Dendritic cell treated with granulocyte-macrophage colony-stimulating factor and Interleukin-4, amounts not matched to agents 40 ng/mL and 50 ng/mL, for 4 days (primary cell): ENCODE results near the gene RHBDD3.

Experiments used
- H3K27ac Mint-ChIP-seq: one replicate; pipeline ENCODE4 v1.8.0; 2022; ENCODE audit warnings: mild to moderate bottlenecking, mixed read lengths
- H3K27me3 Mint-ChIP-seq: one replicate; pipeline ENCODE4 v1.8.0; 2022; ENCODE audit warnings: mild to moderate bottlenecking, mixed read lengths
- H3K36me3 Mint-ChIP-seq: one replicate; pipeline ENCODE4 v1.8.0; 2022; ENCODE audit warnings: low read depth, mixed read lengths
- H3K4me1 Mint-ChIP-seq: one replicate; pipeline ENCODE4 v1.8.0; 2022; ENCODE audit warnings: low read depth, mixed read lengths
- H3K4me3 Mint-ChIP-seq: one replicate; pipeline ENCODE4 v1.8.0; 2022; ENCODE audit warnings: mild to moderate bottlenecking, moderate library complexity, mixed read lengths
- H3K9me3 Mint-ChIP-seq: one replicate; pipeline ENCODE4 v1.8.0; 2022; ENCODE audit warnings: mixed read lengths
- intact Hi-C: fragments of 100-400 bp; cut with micrococcal nuclease; formaldehyde crosslinking; loops from one replicate; pipeline ENCODE4 v1.15.0; 2022

Gene RHBDD3

GRCh38 chr22:29267858-29268510 lies at the start of gene RHBDD3, which contains the start of gene EWSR1:
TSS of gene RHBDD3 (minus strand) at chr22:29267981. CDS start at chr22:29265626, 2,355 bp downstream.
TSS of gene EWSR1 (plus strand) at chr22:29268268. CDS start at chr22:29268337, 69 bp downstream.
- Mint-ChIP-seq H3K4me1 (peaks cover 47% of the 10 kb centered on the region), H3K36me3 (peaks cover 93% of the 10 kb centered on the region), H3K27me3 (no peaks in the 10 kb centered on the region), H3K27ac (peak within 1 kb of the TSS; percentile 100), H3K4me3 (peak within 1 kb of the TSS; percentile 87), H3K9me3 (no peaks in the 10 kb centered on the region)
- intact Hi-C loops: loop anchor here (2.0 kb wide), 3 partner anchors 35 to 115 kb away; no protein-coding TSS in a partner anchor

GRCh38 chr22:29316141-29316828 lies 48.5 kb upstream of the RHBDD3 start:
- no peak overlapping the region for H3K27ac Mint-ChIP-seq
- intact Hi-C loops: no loop called here
- peaks cover 50% of the 10 kb centered on the region for H3K4me1 Mint-ChIP-seq
- H3K4me3 Mint-ChIP-seq: peak overlapping the region; percentile 40
- peaks cover 54% of the 10 kb centered on the region for H3K27me3 Mint-ChIP-seq
- H3K9me3 Mint-ChIP-seq: no peaks in the 10 kb centered on the region
- H3K36me3 Mint-ChIP-seq: peaks cover 74% of the 10 kb centered on the region

- H3K9me3 Mint-ChIP-seq: no peaks in the 10 kb centered on the region
- H3K4me3 Mint-ChIP-seq: peak within 1 kb of the TSS; percentile 64
- peaks cover 58% of the 10 kb centered on the region for H3K4me1 Mint-ChIP-seq
- intact Hi-C loops: no loop called here
- H3K27me3 Mint-ChIP-seq: peaks cover 54% of the 10 kb centered on the region
- H3K27ac Mint-ChIP-seq: peak within 1 kb of the TSS; percentile 82
- peaks cover 75% of the 10 kb centered on the region for H3K36me3 Mint-ChIP-seq
Observed at GRCh38 chr22:29315286-29316140, 47.7 kb upstream of the RHBDD3 start, which contains the start of gene RASL10A. TSS of gene RASL10A (minus strand) at chr22:29315697. CDS start at chr22:29315246, 451 bp downstream.

DNA sequence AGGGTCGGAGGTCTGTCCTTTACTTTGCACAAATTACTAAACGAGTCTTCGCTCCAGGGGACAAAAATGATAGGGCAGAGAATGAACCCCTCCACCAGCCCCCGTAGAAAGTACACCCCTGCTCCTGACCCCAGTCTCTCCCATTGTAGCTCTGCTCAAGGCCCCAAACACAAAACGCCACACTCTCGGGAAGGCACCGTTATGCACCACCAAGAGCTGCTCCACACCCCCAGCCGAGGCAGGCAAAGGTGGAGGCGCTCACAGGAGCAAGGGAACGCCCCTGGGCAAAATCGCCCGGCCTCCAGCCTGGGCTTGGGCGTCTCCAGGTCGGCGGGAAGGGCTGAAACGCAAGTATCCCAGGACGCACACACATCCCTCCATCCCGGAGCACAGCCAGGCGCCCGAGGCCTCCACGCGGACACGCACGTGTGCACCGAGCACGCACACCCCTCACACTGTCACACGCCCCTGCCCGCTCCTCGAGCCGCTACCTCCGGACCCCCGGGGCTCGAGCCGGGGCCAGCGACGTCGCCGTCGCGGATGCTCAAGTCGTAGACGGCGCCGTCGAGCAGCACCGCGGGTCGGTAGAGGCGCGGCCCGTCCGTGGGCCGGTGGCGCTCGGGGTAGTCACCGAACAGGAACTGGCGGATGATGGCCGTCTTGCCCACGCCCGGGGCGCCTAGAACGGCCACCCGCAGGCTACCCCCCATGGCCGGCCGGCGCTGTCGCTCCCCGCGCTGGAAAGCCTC lies 46.9 kb upstream of the RHBDD3 start:
- no peaks in the 10 kb centered on the region for H3K9me3 Mint-ChIP-seq
- H3K4me1 Mint-ChIP-seq: peaks cover 66% of the 10 kb centered on the region
- peaks cover 54% of the 10 kb centered on the region for H3K27me3 Mint-ChIP-seq
- H3K27ac Mint-ChIP-seq: peak overlapping the region; percentile 82
- H3K4me3 Mint-ChIP-seq: peak overlapping the region; percentile 64
- intact Hi-C loops: loop anchor here (5.0 kb wide), 1 partner anchor 73 kb away; the partner anchor contains the start of gene AP1B1
- H3K36me3 Mint-ChIP-seq: peaks cover 79% of the 10 kb centered on the region

DNA sequence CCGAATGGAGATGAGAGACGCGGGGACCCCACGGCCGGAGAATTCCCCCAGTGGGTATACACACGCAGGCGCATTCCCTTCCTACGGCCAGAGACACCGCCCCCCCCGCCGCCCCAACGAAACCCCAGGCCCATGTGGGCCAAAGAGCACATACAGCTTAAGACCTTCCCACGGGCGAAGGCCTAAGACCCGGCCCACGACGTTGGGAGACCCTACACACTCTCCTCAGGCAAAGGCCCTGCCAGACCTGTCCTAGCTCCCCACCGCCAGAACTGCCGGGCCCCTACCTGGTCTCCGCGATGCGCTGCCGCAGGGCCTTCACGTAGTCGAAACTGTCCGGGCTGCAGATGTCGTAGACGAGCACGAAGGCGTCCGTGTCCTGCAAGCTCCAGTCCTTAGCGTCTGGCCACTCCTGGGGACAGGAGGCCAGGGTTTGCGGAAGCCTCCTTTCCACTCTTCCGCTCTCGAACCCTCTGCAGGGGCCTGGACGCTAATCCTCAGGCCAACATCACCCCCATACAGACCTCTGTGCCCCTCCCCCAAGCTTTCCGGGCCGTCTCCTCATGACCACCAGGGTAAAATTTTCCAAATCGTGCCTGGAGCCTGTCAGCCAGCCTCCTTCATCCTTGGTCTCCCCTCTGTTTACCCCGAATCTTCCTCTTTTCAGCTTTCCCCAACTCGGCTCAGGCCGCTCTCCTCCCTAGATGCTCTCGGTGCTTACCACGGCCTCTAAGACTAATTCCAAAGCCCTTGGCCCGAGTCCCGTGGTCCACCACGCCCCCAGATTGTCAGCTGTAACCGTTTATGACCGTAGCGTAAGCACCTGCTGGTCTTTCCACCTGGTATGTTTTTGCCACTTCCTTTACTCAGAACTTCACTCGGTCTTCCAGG lies 46.0 kb upstream of the RHBDD3 start:
- peaks cover 81% of the 10 kb centered on the region for H3K36me3 Mint-ChIP-seq
- peak overlapping the region; percentile 64 for H3K4me3 Mint-ChIP-seq
- no peaks in the 10 kb centered on the region for H3K9me3 Mint-ChIP-seq
- peak overlapping the region; percentile 82 for H3K27ac Mint-ChIP-seq
- peaks cover 75% of the 10 kb centered on the region for H3K4me1 Mint-ChIP-seq
- H3K27me3 Mint-ChIP-seq: peaks cover 54% of the 10 kb centered on the region
- intact Hi-C loops: loop anchor here (5.0 kb wide), 1 partner anchor 73 kb away; the partner anchor contains the start of gene AP1B1

DNA sequence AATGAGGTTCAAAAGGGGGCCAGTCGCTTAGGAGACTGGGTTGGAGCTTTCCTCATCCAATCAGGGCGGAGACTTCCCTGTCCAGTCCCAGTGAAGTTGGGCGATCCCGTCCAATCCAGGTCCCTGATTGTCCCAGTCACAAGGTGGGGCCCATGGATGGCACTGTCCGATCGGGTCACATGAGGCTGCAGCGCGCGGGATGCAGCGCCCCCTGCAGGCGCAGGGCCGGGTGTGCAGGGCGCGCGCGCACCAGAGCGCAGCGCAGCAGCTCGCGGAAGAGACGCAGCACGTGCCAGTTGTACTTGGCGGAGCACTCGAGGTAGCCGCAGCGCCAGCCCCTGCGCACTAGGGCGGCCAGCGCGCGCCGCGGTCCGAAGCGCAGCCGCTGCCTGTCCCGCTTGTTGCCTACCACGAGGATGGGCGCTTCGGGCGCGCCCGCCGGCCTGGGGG lies 45.4 kb upstream of the RHBDD3 start:
- peak overlapping the region; percentile 82 for H3K27ac Mint-ChIP-seq
- peaks cover 81% of the 10 kb centered on the region for H3K4me1 Mint-ChIP-seq
- H3K36me3 Mint-ChIP-seq: peaks cover 81% of the 10 kb centered on the region
- H3K4me3 Mint-ChIP-seq: peak overlapping the region; percentile 37
- peaks cover 50% of the 10 kb centered on the region for H3K27me3 Mint-ChIP-seq
- intact Hi-C loops: loop anchor here (5.0 kb wide), 1 partner anchor 74 kb away; the partner anchor contains the start of gene AP1B1
- no peaks in the 10 kb centered on the region for H3K9me3 Mint-ChIP-seq

GRCh38 chr22:29312218-29313125 lies 44.7 kb upstream of the RHBDD3 start:
- H3K27ac Mint-ChIP-seq: peak overlapping the region; percentile 82
- H3K4me1 Mint-ChIP-seq: peaks cover 88% of the 10 kb centered on the region
- H3K27me3 Mint-ChIP-seq: peaks cover 43% of the 10 kb centered on the region
- no peak overlapping the region for H3K4me3 Mint-ChIP-seq
- intact Hi-C loops: loop anchor here (5.0 kb wide), 1 partner anchor 75 kb away; the partner anchor contains the start of gene AP1B1
- H3K36me3 Mint-ChIP-seq: peaks cover 79% of the 10 kb centered on the region
- no peaks in the 10 kb centered on the region for H3K9me3 Mint-ChIP-seq

GRCh38 chr22:29311464-29312217 lies 43.9 kb upstream of the RHBDD3 start:
- peaks cover 34% of the 10 kb centered on the region for H3K27me3 Mint-ChIP-seq
- H3K4me1 Mint-ChIP-seq: peaks cover 84% of the 10 kb centered on the region
- no peaks in the 10 kb centered on the region for H3K9me3 Mint-ChIP-seq
- H3K4me3 Mint-ChIP-seq: peak overlapping the region; percentile 26
- peak overlapping the region; percentile 82 for H3K27ac Mint-ChIP-seq
- intact Hi-C loops: loop anchor here (2.0 to 5.0 kb wide), 2 partner anchors 43 to 76 kb away; partner anchors contain the start of genes AP1B1 and EWSR1
- H3K36me3 Mint-ChIP-seq: peaks cover 75% of the 10 kb centered on the region

DNA sequence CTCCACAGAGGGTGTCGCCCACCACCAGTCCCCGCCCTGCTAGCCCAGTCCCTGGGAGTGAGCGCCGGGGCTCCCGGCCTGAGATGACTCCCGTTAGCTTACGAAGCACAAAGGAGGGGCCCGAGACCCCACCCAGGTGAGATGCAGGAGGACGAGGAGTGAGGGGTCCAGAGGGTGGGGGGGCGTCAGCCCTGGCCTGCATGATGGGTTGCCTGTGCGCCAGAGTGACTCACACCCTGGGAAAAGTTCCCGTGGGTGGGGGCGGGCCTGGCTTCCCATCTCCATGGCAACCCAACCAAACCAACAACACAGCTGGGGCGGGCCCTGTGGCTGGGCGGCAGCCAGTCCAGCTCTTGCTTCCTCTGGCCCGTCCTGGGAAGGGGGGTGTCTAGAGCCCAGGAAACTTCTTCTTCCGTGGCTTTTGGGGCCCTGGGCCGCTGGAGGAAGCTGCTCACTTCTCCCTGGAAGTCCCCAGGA lies 43.1 kb upstream of the RHBDD3 start:
- H3K27ac Mint-ChIP-seq: peak overlapping the region; percentile 82
- H3K36me3 Mint-ChIP-seq: peaks cover 73% of the 10 kb centered on the region
- intact Hi-C loops: loop anchor here (2.0 to 5.0 kb wide), 2 partner anchors 42 to 76 kb away; partner anchors contain the start of genes AP1B1 and EWSR1
- peak overlapping the region; percentile 26 for H3K4me3 Mint-ChIP-seq
- no peaks in the 10 kb centered on the region for H3K9me3 Mint-ChIP-seq
- peaks cover 27% of the 10 kb centered on the region for H3K27me3 Mint-ChIP-seq
- peaks cover 81% of the 10 kb centered on the region for H3K4me1 Mint-ChIP-seq

GRCh38 chr22:29310065-29310862 lies 42.5 kb upstream of the RHBDD3 start:
- Mint-ChIP-seq H3K27ac (peak overlapping the region; percentile 82), H3K4me1 (peaks cover 86% of the 10 kb centered on the region), H3K27me3 (peaks cover 29% of the 10 kb centered on the region), H3K9me3 (no peaks in the 10 kb centered on the region), H3K36me3 (peaks cover 73% of the 10 kb centered on the region), H3K4me3 (no peak overlapping the region)
- intact Hi-C loops: loop anchor here (2.0 to 5.0 kb wide), 2 partner anchors 41 to 77 kb away; partner anchors contain the start of genes AP1B1 and EWSR1
